Measurements from ENCODE around the gene TCHP. TPM values are rescaled to one million over a fixed set of nuclear protein-coding genes. Genes with fewer than 3 reads are reported as not detected.

TCHP gene
- total and polyA plus RNA-seq, 2 donors (not counting 1 experiment from before 2014, with no cell fraction given) = 13.4 to 29.4 TPM

DNA sequence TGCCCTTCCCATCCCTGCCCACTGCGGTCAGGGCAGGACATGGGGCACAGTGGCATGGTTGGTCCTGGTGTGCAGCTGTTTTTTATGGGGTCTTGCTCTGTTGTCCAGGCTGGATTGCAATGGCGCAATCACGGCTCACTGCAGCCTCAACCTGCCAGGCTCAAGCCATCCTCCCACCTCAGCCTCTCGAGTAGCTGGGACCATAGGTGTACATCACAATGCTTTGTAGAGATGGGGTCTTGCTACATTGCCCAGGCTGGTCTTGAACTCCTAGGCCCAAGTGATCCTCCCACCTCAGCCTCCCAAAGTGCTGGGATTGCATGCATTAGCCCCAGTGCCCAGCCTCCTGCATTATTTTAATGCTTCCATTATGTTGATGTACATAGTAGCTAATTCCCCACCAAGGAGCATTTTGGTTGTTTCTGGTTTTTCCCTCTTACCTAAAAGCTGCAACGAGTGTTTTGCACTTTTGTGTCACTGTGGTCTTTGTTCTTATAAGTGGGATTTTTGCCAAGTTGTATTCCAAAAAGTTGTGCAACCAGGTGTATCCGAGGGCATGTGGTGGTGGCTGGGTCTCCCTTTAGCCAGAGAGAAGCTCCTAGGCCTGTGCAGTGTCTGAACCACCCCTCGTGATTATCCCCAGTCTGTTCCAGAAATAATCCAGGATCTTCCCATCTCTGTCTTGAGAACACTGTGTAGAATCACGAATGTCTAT is 10.3 kb downstream of the TCHP start:
- Histone ChIP-seq H3K27ac (ENCODE audit: low read length in 2 of 2) (no peak overlapping the region), H3K4me1 (ENCODE audit: control insufficient read depth in 2 of 2, insufficient read depth in 2 of 2, low read length in 2 of 2) (no peaks in the 10 kb centered on the region), H2AFZ (ENCODE audit: insufficient read depth, low read depth, low read length, poor library complexity, severe bottlenecking) (no peak overlapping the region), H3K36me3 (replicated peaks in 1 of 2; ENCODE audit: control extremely low read depth in 1 of 2, control insufficient read depth in 1 of 2, extremely low read depth in 1 of 2, insufficient read depth in 2 of 2, low read length in 1 of 2) (peaks cover 2 to 80% of the 10 kb centered on the region in 2 experiments), H3K9me3 (ENCODE audit: control extremely low read depth in 1 of 3, control insufficient read depth in 2 of 3, insufficient read depth in 1 of 3, low read length in 2 of 3) (no peaks in the 10 kb centered on the region), H3K4me3 (ENCODE audit: control extremely low read depth in 1 of 5, extremely low read depth in 1 of 5, insufficient read depth in 1 of 5, low read depth in 2 of 5, low read length in 4 of 5) (no peak overlapping the region), H4K20me1 (ENCODE audit: control insufficient read depth, insufficient read depth, low read length, poor library complexity, severe bottlenecking) (no peaks in the 10 kb centered on the region), H3K9ac (ENCODE audit: low read length) (no peak overlapping the region), H3K27me3 (replicated peaks in 1 of 4; ENCODE audit: control extremely low read depth in 1 of 4, control insufficient read depth in 3 of 4, insufficient read depth in 4 of 4, low read length in 3 of 4) (no peaks in the 10 kb centered on the region), H3K79me2 (ENCODE audit: control insufficient read depth, insufficient read depth, low read length) (no peaks in the 10 kb centered on the region), H3K4me2 (replicated peaks; ENCODE audit: low read depth, low read length, poor library complexity, severe bottlenecking) (no peak overlapping the region)
- TF ChIP-seq, protein P1, sequence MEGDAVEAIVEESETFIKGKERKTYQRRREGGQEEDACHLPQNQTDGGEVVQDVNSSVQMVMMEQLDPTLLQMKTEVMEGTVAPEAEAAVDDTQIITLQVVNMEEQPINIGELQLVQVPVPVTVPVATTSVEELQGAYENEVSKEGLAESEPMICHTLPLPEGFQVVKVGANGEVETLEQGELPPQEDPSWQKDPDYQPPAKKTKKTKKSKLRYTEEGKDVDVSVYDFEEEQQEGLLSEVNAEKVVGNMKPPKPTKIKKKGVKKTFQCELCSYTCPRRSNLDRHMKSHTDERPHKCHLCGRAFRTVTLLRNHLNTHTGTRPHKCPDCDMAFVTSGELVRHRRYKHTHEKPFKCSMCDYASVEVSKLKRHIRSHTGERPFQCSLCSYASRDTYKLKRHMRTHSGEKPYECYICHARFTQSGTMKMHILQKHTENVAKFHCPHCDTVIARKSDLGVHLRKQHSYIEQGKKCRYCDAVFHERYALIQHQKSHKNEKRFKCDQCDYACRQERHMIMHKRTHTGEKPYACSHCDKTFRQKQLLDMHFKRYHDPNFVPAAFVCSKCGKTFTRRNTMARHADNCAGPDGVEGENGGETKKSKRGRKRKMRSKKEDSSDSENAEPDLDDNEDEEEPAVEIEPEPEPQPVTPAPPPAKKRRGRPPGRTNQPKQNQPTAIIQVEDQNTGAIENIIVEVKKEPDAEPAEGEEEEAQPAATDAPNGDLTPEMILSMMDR (IDR thresholded peaks at IDR 0.05) = no peak
- TF ChIP-seq EZH2 (IDR thresholded peaks at IDR 0.05; ENCODE audit: borderline replicate concordance, insufficient read depth, low read depth, low read length, poor library complexity, severe bottlenecking) = no peak
- no peaks in the 10 kb centered on the region for H3K9me3 Mint-ChIP-seq (ENCODE audit: insufficient read depth)
- WGBS (ENCODE audit: insufficient coverage) = 100% methylated on average over 5 of the region's 8 CpGs
- no peak overlapping the region for H3K4me3 Mint-ChIP-seq
- POLR2A ChIA-PET = interaction anchor here (0.6 kb wide), 1 partner anchor 1763 kb away, joined by 6 read pairs; no protein-coding TSS in a partner anchor
- no peaks in the 10 kb centered on the region for H3K27me3 Mint-ChIP-seq
- intact Hi-C loops (cut with micrococcal nuclease) = no loop called here
- H3K4me1 Mint-ChIP-seq = no peaks in the 10 kb centered on the region
- no peak overlapping the region for H3K27ac Mint-ChIP-seq
- ATAC-seq (ENCODE audit: low read depth) = no peak
- DNase-seq = no peak
- CTCF ChIA-PET = no interaction called here

DNA sequence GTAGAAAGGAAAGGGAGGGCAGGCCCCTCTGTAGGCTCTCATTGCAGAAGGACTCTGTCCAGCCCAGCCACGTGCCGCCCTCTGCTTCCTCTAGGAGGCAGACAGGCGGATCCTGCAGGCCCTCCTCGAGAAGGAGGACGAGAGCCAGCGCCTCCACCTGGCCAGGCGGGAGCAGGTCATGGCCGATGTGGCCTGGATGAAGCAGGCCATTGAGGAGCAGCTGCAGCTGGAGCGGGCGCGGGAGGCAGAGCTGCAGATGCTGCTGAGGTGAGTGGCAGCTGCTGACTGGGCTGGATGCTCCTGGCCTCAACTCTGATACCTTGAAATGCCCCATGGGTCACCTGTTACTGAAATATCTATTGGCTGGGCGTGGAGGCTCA is 10.9 kb downstream of the TCHP start:
- Histone ChIP-seq H3K9ac (ENCODE audit: low read length) (no peak overlapping the region), H3K27ac (ENCODE audit: low read length in 2 of 2) (no peak overlapping the region), H3K4me3 (ENCODE audit: control extremely low read depth in 1 of 5, extremely low read depth in 1 of 5, insufficient read depth in 1 of 5, low read depth in 2 of 5, low read length in 4 of 5) (no peak overlapping the region), H3K79me2 (ENCODE audit: control insufficient read depth, insufficient read depth, low read length) (no peaks in the 10 kb centered on the region), H2AFZ (ENCODE audit: insufficient read depth, low read depth, low read length, poor library complexity, severe bottlenecking) (no peak overlapping the region), H4K20me1 (ENCODE audit: control insufficient read depth, insufficient read depth, low read length, poor library complexity, severe bottlenecking) (no peaks in the 10 kb centered on the region), H3K27me3 (replicated peaks in 1 of 4; ENCODE audit: control extremely low read depth in 1 of 4, control insufficient read depth in 3 of 4, insufficient read depth in 4 of 4, low read length in 3 of 4) (no peaks in the 10 kb centered on the region), H3K4me2 (replicated peaks; ENCODE audit: low read depth, low read length, poor library complexity, severe bottlenecking) (no peak overlapping the region), H3K9me3 (ENCODE audit: control extremely low read depth in 1 of 3, control insufficient read depth in 2 of 3, insufficient read depth in 1 of 3, low read length in 2 of 3) (no peaks in the 10 kb centered on the region), H3K4me1 (ENCODE audit: control insufficient read depth in 2 of 2, insufficient read depth in 2 of 2, low read length in 2 of 2) (no peaks in the 10 kb centered on the region), H3K36me3 (replicated peaks in 1 of 2; ENCODE audit: control extremely low read depth in 1 of 2, control insufficient read depth in 1 of 2, extremely low read depth in 1 of 2, insufficient read depth in 2 of 2, low read length in 1 of 2) (peaks cover 2 to 80% of the 10 kb centered on the region in 2 experiments)
- no peak for DNase-seq
- H3K27ac Mint-ChIP-seq = no peak overlapping the region
- CTCF ChIA-PET = interaction anchor here (0.7 kb wide), 1 partner anchor 56 kb away, joined by 3 read pairs; no protein-coding TSS in a partner anchor
- H3K27me3 Mint-ChIP-seq = no peaks in the 10 kb centered on the region
- H3K4me1 Mint-ChIP-seq = no peaks in the 10 kb centered on the region
- intact Hi-C loops (cut with micrococcal nuclease) = no loop called here
- 94% methylated on average over 12 of the region's 12 CpGs for WGBS (ENCODE audit: insufficient coverage)
- no peaks in the 10 kb centered on the region for H3K9me3 Mint-ChIP-seq (ENCODE audit: insufficient read depth)
- ATAC-seq (ENCODE audit: low read depth) = no peak
- TF ChIP-seq, protein P1 (IDR thresholded peaks at IDR 0.05) = no peak
- TF ChIP-seq EZH2 (IDR thresholded peaks at IDR 0.05; ENCODE audit: borderline replicate concordance, insufficient read depth, low read depth, low read length, poor library complexity, severe bottlenecking) = no peak
- H3K4me3 Mint-ChIP-seq = no peak overlapping the region
- POLR2A ChIA-PET = no interaction called here
